Testis (tissue), 3 donors: ENCODE data around the gene ADD1. TPM values are rescaled to one million over a fixed set of nuclear protein-coding genes. Genes with fewer than 3 reads are reported as not detected.
A peak's percentile ranks its signal among the peaks of the same experiment; 100 is the strongest.

ENCODE experiments used
- DNase-seq: peaks from one replicate; pipeline ENCODE4 v3.0.0-alpha.2; 2019
- H3K27ac ChIP-seq, 2 donors: fragments of 200-600 bp; sonication (generic); one replicate each; pipeline ENCODE4 v1.5.1; 2019
- H3K27me3 ChIP-seq: fragments of 200-600 bp; sonication (generic); one replicate; pipeline ENCODE4 v1.5.1; 2019
- H3K36me3 ChIP-seq: fragments of 200-600 bp; sonication (generic); one replicate; pipeline ENCODE4 v1.5.1; 2017; ENCODE audit warnings: low read depth; ENCODE audit errors: missing control alignments
- H3K4me1 ChIP-seq: fragments of 200-600 bp; sonication (generic); one replicate; pipeline ENCODE4 v1.5.1; 2019
- H3K4me3 ChIP-seq, 2 donors: fragments of 200-600 bp; sonication (generic); one replicate each; pipeline ENCODE4 v1.5.1; 2017 to 2019
- H3K9me3 ChIP-seq: fragments of 200-600 bp; sonication (generic); one replicate; pipeline ENCODE4 v1.5.1; 2017
- CTCF ChIP-seq, 3 experiments: fragments of 450-650 bp in 2 of 3; fragments of 200-600 bp in 1 of 3; sonication (generic) in 1 of 3; IDR thresholded peaks; one replicate each; pipeline ENCODE4 v1.5.1; 2016 to 2019; ENCODE audit warnings: antibody characterized with exemption in 3 of 3, mild to moderate bottlenecking in 2 of 3, moderate library complexity in 1 of 3
- POLR2A ChIP-seq: fragments of 450-650 bp; IDR thresholded peaks from one replicate; pipeline ENCODE4 v1.6.1; 2017; ENCODE audit warnings: antibody characterized with exemption, mild to moderate bottlenecking, moderate library complexity
- WGBS, 2 donors: methylation state at CpG; one replicate each; pipeline ENCODE4 v1.1.5; 2018; 5-methylcytosine and 5-hydroxymethylcytosine counted together
- intact Hi-C: fragments of 100-400 bp; cut with DNase I; formaldehyde crosslinking; loops from one replicate; pipeline ENCODE4 v1.15.1; 2023; ENCODE audit warnings: low total_unique reads
- polyA plus RNA-seq: library from polyadenylated mRNA; stranded (reverse); fragments of 350-450 nt; fragmentation: Illumina TruSeq; extraction: RNeasy Lipid Tissue Mini Kit (QIAGEN cat#74804); gene quantifications from one replicate; pipeline ENCODE4 v1.2.3, GENCODE V29; 2014; ENCODE audit warnings: low read depth, low replicate concordance; ENCODE audit not compliant: insufficient read depth
- total RNA-seq, 2 donors: library from RNA; depleted of rRNA; stranded (reverse); fragments of >200 nt; gene quantifications; one replicate each; pipeline ENCODE4 v1.2.3, GENCODE V29; 2016

Gene ADD1
- total and polyA plus RNA-seq, 3 donors from 2014 or later: 233 to 355 (median 318) TPM

- Histone ChIP-seq H3K4me1 (peaks cover 10% of the 10 kb centered on the region), H3K27ac (no peak overlapping the region), H3K36me3 (no peaks in the 10 kb centered on the region), H3K4me3 (no peak overlapping the region), H3K27me3 (no peaks in the 10 kb centered on the region), H3K9me3 (no peaks in the 10 kb centered on the region)
- intact Hi-C loops: no loop called here
- DNase-seq: no peak
- 89 to 90% methylated on average over 7 to 8 of the region's 8 CpGs for WGBS, 2 donors
- no peak for TF ChIP-seq CTCF (IDR thresholded peaks at IDR 0.05)
- no peak for TF ChIP-seq POLR2A
Observed at GRCh38 chr4:2835978-2836377, 7.7 kb upstream of the ADD1 start.

GRCh38 chr4:2836391-2836859 is 7.2 kb upstream of the ADD1 start:
- intact Hi-C loops: no loop called here
- TF ChIP-seq POLR2A (no peak), CTCF (IDR thresholded peaks at IDR 0.05) (no peak)
- no peak overlapping the region for H3K4me3 ChIP-seq
- peak overlapping the region in 1 of 2 donors; percentile 23 for H3K27ac ChIP-seq
- peaks cover 10% of the 10 kb centered on the region for H3K4me1 ChIP-seq
- H3K36me3 ChIP-seq: no peaks in the 10 kb centered on the region
- H3K9me3 ChIP-seq: no peaks in the 10 kb centered on the region
- WGBS, 2 donors: 72 to 100% methylated on average over 1 to 5 of the region's 5 CpGs
- no peak for DNase-seq
- no peaks in the 10 kb centered on the region for H3K27me3 ChIP-seq

DNA sequence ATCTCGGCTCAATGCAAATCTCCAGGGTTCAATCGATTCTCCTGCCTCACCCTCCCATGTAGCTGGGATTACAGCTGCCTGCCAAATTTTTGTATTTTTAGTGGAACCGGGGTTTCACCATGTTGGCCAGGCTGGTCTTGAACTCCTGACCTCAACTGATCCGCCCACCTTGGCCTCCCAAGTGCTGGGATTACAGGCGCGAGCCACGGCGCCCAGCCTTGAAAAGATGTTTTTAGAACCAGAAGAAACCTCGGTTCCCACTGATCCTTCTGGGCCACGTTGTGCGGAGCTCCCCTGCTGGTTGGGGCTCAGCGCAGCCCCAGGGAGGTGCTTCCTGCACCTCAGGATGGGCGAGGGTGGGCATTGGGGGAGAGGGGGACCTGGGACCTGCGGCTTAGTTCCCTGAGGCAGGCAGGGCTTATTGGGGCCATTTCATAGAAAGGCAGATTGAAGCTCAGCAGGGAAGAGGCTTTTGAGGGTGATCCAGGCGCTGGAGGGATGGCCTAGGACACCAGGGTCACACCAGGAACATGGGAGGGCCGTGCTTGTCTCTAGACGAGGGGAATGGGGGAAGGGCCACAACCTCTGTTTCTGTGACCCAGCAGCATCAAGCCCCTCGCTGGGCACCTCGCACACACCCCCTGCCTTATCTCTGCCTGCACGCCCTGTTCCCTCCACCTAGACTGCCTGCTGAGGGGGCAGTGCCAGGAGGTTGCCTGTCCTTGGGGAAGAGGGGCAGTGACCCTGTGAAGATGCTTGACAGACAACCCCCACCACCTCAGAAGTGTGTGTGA is 6.3 kb upstream of the ADD1 start:
- peak; percentile 21 for DNase-seq
- peak overlapping the region in 1 of 2 donors; percentile 34 for H3K27ac ChIP-seq
- no peaks in the 10 kb centered on the region for H3K27me3 ChIP-seq
- H3K4me1 ChIP-seq: peaks cover 10% of the 10 kb centered on the region
- TF ChIP-seq CTCF (IDR thresholded peaks at IDR 0.05): no peak
- no peaks in the 10 kb centered on the region for H3K9me3 ChIP-seq
- no peaks in the 10 kb centered on the region for H3K36me3 ChIP-seq
- H3K4me3 ChIP-seq: no peak overlapping the region
- WGBS, 2 donors: 47% methylated on average over 13 to 20 of the region's 20 CpGs
- intact Hi-C loops: no loop called here

- intact Hi-C loops: no loop called here
- Histone ChIP-seq H3K4me3 (no peak overlapping the region), H3K36me3 (no peaks in the 10 kb centered on the region), H3K4me1 (peaks cover 10% of the 10 kb centered on the region), H3K9me3 (no peaks in the 10 kb centered on the region), H3K27me3 (no peaks in the 10 kb centered on the region), H3K27ac (peak overlapping the region in 1 of 2 donors; percentile 34)
- DNase-seq: peak; percentile 57
- TF ChIP-seq POLR2A (no peak), CTCF (IDR thresholded peaks at IDR 0.05) (no peak)
- WGBS, 2 donors: 42 to 52% methylated on average over 8 of the region's 8 CpGs
Observed at GRCh38 chr4:2837904-2838496, 5.6 kb upstream of the ADD1 start.
